Activated CD4-positive, alpha-beta T cell treated with anti-CD3 and anti-CD28 coated beads, Interleukin-2, amount 10 ng/mL, durations not matched to agents 24 days and 14 days (primary cell): ENCODE data around the gene NPIPB9. TPM values are rescaled to one million over a fixed set of nuclear protein-coding genes. Genes with fewer than 3 reads are reported as not detected.
"Not testable (repeated sequence)": the region's sequence is repeated elsewhere in the genome, so short reads cannot be mapped to it uniquely, and the experiment has no call there.

ENCODE experiments used
- DNase-seq: peaks from one replicate; pipeline ENCODE4 v3.0.0; 2022
- H3K27ac Mint-ChIP-seq: one replicate; pipeline ENCODE4 v1.8.0; 2022; ENCODE audit warnings: mild to moderate bottlenecking, mixed read lengths
- H3K27me3 Mint-ChIP-seq: one replicate; pipeline ENCODE4 v1.8.0; 2022; ENCODE audit warnings: mixed read lengths
- H3K36me3 Mint-ChIP-seq: one replicate; pipeline ENCODE4 v1.8.0; 2022; ENCODE audit warnings: low read depth, mild to moderate bottlenecking, mixed read lengths
- H3K4me1 Mint-ChIP-seq: one replicate; pipeline ENCODE4 v1.8.0; 2021; ENCODE audit warnings: mixed read lengths
- H3K4me3 Mint-ChIP-seq: one replicate; pipeline ENCODE4 v1.8.0; 2022; ENCODE audit warnings: mild to moderate bottlenecking, moderate library complexity, mixed read lengths
- H3K9me3 Mint-ChIP-seq: one replicate; pipeline ENCODE4 v1.8.0; 2021; ENCODE audit warnings: mixed read lengths
- intact Hi-C: fragments of 100-400 bp; cut with micrococcal nuclease; formaldehyde crosslinking; loops from one replicate; pipeline ENCODE4 v1.15.1; 2023
- total RNA-seq: library from RNA; stranded (reverse); gene quantifications from 2 replicates; pipeline ENCODE4 v1.2.3, GENCODE V29; 2022

Gene NPIPB9
- total RNA-seq, 1 donor from 2014 or later = 3.6 TPM

- H3K27me3 Mint-ChIP-seq, H3K9me3 Mint-ChIP-seq, H3K36me3 Mint-ChIP-seq, H3K4me3 Mint-ChIP-seq, H3K4me1 Mint-ChIP-seq, DNase-seq, intact Hi-C loops, H3K27ac Mint-ChIP-seq: not testable (repeated sequence)
These were observed 30.8 kb downstream of the NPIPB9 start for GRCh38 chr16:28782357-28782756.

GRCh38 chr16:28802235-28803019 lies 50.8 kb downstream of the NPIPB9 start:
- H3K9me3 Mint-ChIP-seq, H3K4me1 Mint-ChIP-seq, H3K27me3 Mint-ChIP-seq, intact Hi-C loops, H3K36me3 Mint-ChIP-seq, H3K27ac Mint-ChIP-seq: not testable (repeated sequence)
- DNase-seq = peak; percentile 56
- H3K4me3 Mint-ChIP-seq = peak overlapping the region; percentile 63

- H3K27ac Mint-ChIP-seq, H3K4me3 Mint-ChIP-seq, H3K27me3 Mint-ChIP-seq, intact Hi-C loops, H3K36me3 Mint-ChIP-seq, H3K4me1 Mint-ChIP-seq, H3K9me3 Mint-ChIP-seq, DNase-seq: not testable (repeated sequence)
These were observed 56.0 kb downstream of the NPIPB9 start for GRCh38 chr16:28807445-28808120.

GRCh38 chr16:28820016-28820415 lies 68.4 kb downstream of the NPIPB9 start:
- Mint-ChIP-seq H3K4me3 (no peak overlapping the region), H3K9me3 (no peaks in the 10 kb centered on the region), H3K4me1 (peaks cover 26% of the 10 kb centered on the region), H3K27me3 (peaks cover 2% of the 10 kb centered on the region), H3K36me3 (peaks cover 34% of the 10 kb centered on the region), H3K27ac (no peak overlapping the region)
- intact Hi-C loops = loop anchor here (5.0 to 10.0 kb wide), 3 partner anchors 265 to 1177 kb away; partner anchors contain the start of genes HIRIP3, INO80E, SGF29 and XPO6
- DNase-seq = no peak

- H3K27ac Mint-ChIP-seq, DNase-seq, H3K9me3 Mint-ChIP-seq, H3K27me3 Mint-ChIP-seq: not testable (repeated sequence)
- Mint-ChIP-seq H3K4me1 (peaks cover 31% of the 10 kb centered on the region), H3K4me3 (peak overlapping the region; percentile 38), H3K36me3 (peaks cover 39% of the 10 kb centered on the region)
- intact Hi-C loops = loop anchor here (5.0 to 10.0 kb wide), 3 partner anchors 266 to 1177 kb away; partner anchors contain the start of genes HIRIP3, INO80E, SGF29 and XPO6
These were observed 69.0 kb downstream of the NPIPB9 start for GRCh38 chr16:28820546-28820945.

- Mint-ChIP-seq H3K27me3 (peaks cover 2% of the 10 kb centered on the region), H3K9me3 (no peaks in the 10 kb centered on the region), H3K4me3 (peak overlapping the region; percentile 95), H3K36me3 (peaks cover 49% of the 10 kb centered on the region), H3K27ac (peak overlapping the region; percentile 91), H3K4me1 (peaks cover 43% of the 10 kb centered on the region)
- peak; percentile 60 for DNase-seq
- intact Hi-C loops = loop anchor here (1.0 to 10.0 kb wide), 5 partner anchors 24 to 1175 kb away; partner anchors contain the start of genes HIRIP3, INO80E, NFATC2IP and SGF29
These were observed 70.4 kb downstream of the NPIPB9 start for GRCh38 chr16:28821874-28822519.

Other genes starting within 250 kb of the NPIPB9 start
- gene IL27, start 245.0 kb upstream of the NPIPB9 start, total RNA-seq = not detected in 2 replicates
- not detected in 2 replicates for gene NUPR1, start 212.8 kb upstream of the NPIPB9 start, total RNA-seq
- 33.6 and 42.5 TPM in 2 replicates for gene SGF29, start 197.9 kb upstream of the NPIPB9 start, total RNA-seq
- gene SULT1A2, start 154.7 kb upstream of the NPIPB9 start, total RNA-seq = 0.23 and 0.52 TPM in 2 replicates
- gene SULT1A1, start 141.7 kb upstream of the NPIPB9 start, total RNA-seq = 9.4 and 12.1 TPM in 2 replicates
- gene NPIPB8, start 113.7 kb upstream of the NPIPB9 start, total RNA-seq = 1.3 and 2.4 TPM in 2 replicates
- 1,266 and 1,275 TPM in 2 replicates for gene EIF3C, start 40.3 kb upstream of the NPIPB9 start, total RNA-seq
- 299 and 321 TPM in 2 replicates for gene ATXN2L, start 71.2 kb downstream of the NPIPB9 start, total RNA-seq
- gene TUFM, start 94.6 kb downstream of the NPIPB9 start, total RNA-seq = 276 and 279 TPM in 2 replicates
- gene SH2B1, start 112.1 kb downstream of the NPIPB9 start, total RNA-seq = 49.7 and 51.7 TPM in 2 replicates
- 1.8 and 2.4 TPM in 2 replicates for gene ATP2A1, start 126.7 kb downstream of the NPIPB9 start, total RNA-seq
- 20.5 and 23.7 TPM in 2 replicates for gene RABEP2, start 173.5 kb downstream of the NPIPB9 start, total RNA-seq
- not detected in 2 replicates for gene CD19, start 180.2 kb downstream of the NPIPB9 start, total RNA-seq
- gene NFATC2IP, start 199.2 kb downstream of the NPIPB9 start, total RNA-seq = 108 and 112 TPM in 2 replicates
- 21.2 and 23.1 TPM in 2 replicates for gene SPNS1, start 223.0 kb downstream of the NPIPB9 start, total RNA-seq
- 228 and 238 TPM in 2 replicates for gene LAT, start 233.3 kb downstream of the NPIPB9 start, total RNA-seq